CD4-positive, alpha-beta T cell treated with Interferon alpha-2 for 1 hour (primary cell): ENCODE data around the gene GARS1.
"Not testable (repeated sequence)": the region's sequence is repeated elsewhere in the genome, so short reads cannot be mapped to it uniquely, and the experiment has no call there.

Experiments used
- DNase-seq, 2 donors: peaks; one replicate each; pipeline ENCODE4 v3.0.0-alpha.2; 2020 to 2022

The GARS1 gene

GRCh38 chr7:30583181-30583580 lies 11.5 kb upstream of the GARS1 start:
- DNase-seq = no peak

GRCh38 chr7:30584415-30584814 lies 10.3 kb upstream of the GARS1 start:
- no peak for DNase-seq

GRCh38 chr7:30584965-30585364 lies 9.7 kb upstream of the GARS1 start:
- DNase-seq = no peak

- DNase-seq = no peak
Measured at GRCh38 chr7:30585675-30586074, 9.0 kb upstream of the GARS1 start.

- DNase-seq = not testable (repeated sequence)
Measured at GRCh38 chr7:30587547-30587946, 7.1 kb upstream of the GARS1 start.

- no peak for DNase-seq
Measured at GRCh38 chr7:30589111-30589510, 5.6 kb upstream of the GARS1 start.

- DNase-seq = peak in 1 of 2 donors; percentile 23
Measured at GRCh38 chr7:30594048-30594539, 584 bp upstream of the GARS1 start.

GRCh38 chr7:30595436-30596013 lies 847 bp downstream of the GARS1 start:
- DNase-seq = no peak

GRCh38 chr7:30596014-30596641 lies 1.4 kb downstream of the GARS1 start:
- DNase-seq = peak in 1 of 2 donors; percentile 5

- DNase-seq = no peak
Measured at GRCh38 chr7:30596721-30597120, 2.0 kb downstream of the GARS1 start.

- no peak for DNase-seq
Measured at GRCh38 chr7:30598121-30598876, 3.6 kb downstream of the GARS1 start.

- DNase-seq = no peak
Measured at GRCh38 chr7:30604901-30605300, 10.2 kb downstream of the GARS1 start.

- DNase-seq = no peak
Measured at GRCh38 chr7:30605832-30606231, 11.2 kb downstream of the GARS1 start.

- no peak for DNase-seq
Measured at GRCh38 chr7:30612658-30613265, 18.1 kb downstream of the GARS1 start.

GRCh38 chr7:30613366-30614325 lies 19.0 kb downstream of the GARS1 start:
- DNase-seq = no peak

- DNase-seq = no peak
Measured at GRCh38 chr7:30616318-30616717, 21.6 kb downstream of the GARS1 start.

- DNase-seq = no peak
Measured at GRCh38 chr7:30617359-30617758, 22.7 kb downstream of the GARS1 start.

- DNase-seq = no peak
Measured at GRCh38 chr7:30618080-30618676, 23.5 kb downstream of the GARS1 start.

- DNase-seq = no peak
Measured at GRCh38 chr7:30618961-30619360, 24.3 kb downstream of the GARS1 start.

- no peak for DNase-seq
Measured at GRCh38 chr7:30625283-30625682, 30.6 kb downstream of the GARS1 start.

GRCh38 chr7:30627026-30627425 lies 32.3 kb downstream of the GARS1 start:
- DNase-seq = no peak

GRCh38 chr7:30630986-30631385 lies 36.3 kb downstream of the GARS1 start:
- DNase-seq = no peak
